ENCODE measurements around the gene ATP9B. TPM values are rescaled to one million over a fixed set of nuclear protein-coding genes. Genes with fewer than 3 reads are reported as not detected.

The ATP9B gene
- total RNA-seq, 2 donors from 2014 or later, result 22.5 to 72.9 TPM

GRCh38 chr18:79139206-79139605 lies 70.0 kb downstream of the ATP9B start:
- DNase-seq (ENCODE audit: low spot score), result no peak
- Histone ChIP-seq H3K4me3 (no peak overlapping the region), H3K36me3 (peaks cover 4% of the 10 kb centered on the region), H3K27ac (no peak overlapping the region), H3K9me3 (no peaks in the 10 kb centered on the region), H3K27me3 (replicated peaks; ENCODE audit: insufficient read depth) (no peaks in the 10 kb centered on the region), H3K4me1 (ENCODE audit: control insufficient read depth in 1 of 2, low read depth in 2 of 2) (no peaks in the 10 kb centered on the region)
- TF ChIP-seq CTCF (IDR thresholded peaks at IDR 0.05), result no peak
- ATAC-seq (ENCODE audit: insufficient number of reproducible peaks, low FRiP score, low read depth), result no peak

DNA sequence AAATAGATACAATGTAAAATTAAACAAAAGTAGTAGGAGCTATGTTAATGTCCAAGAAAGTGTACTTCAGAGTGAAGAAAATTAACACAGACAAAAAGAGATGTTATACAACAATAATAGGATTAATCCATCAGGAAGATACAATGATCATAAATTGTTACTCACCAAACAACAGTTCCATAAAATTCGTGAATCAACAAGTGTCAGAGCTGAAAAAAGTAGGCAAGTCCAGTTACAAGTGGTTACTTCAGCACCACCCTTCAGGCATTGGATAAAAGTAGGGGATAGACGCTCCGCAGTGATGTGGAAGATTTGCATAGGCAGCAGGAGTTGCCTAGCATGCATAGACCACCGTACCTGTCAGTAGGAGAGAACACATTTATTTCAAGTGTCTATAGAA lies 77.8 kb downstream of the ATP9B start:
- Histone ChIP-seq H3K4me3 (no peak overlapping the region), H3K36me3 (peaks cover 7% of the 10 kb centered on the region), H3K9me3 (no peaks in the 10 kb centered on the region), H3K27ac (no peak overlapping the region), H3K4me1 (ENCODE audit: control insufficient read depth in 1 of 2, low read depth in 2 of 2) (no peaks in the 10 kb centered on the region), H3K27me3 (replicated peaks; ENCODE audit: insufficient read depth) (no peaks in the 10 kb centered on the region)
- no peak for TF ChIP-seq CTCF (IDR thresholded peaks at IDR 0.05)
- ATAC-seq (ENCODE audit: insufficient number of reproducible peaks, low FRiP score, low read depth), result no peak
- DNase-seq (ENCODE audit: low spot score), result no peak

DNA sequence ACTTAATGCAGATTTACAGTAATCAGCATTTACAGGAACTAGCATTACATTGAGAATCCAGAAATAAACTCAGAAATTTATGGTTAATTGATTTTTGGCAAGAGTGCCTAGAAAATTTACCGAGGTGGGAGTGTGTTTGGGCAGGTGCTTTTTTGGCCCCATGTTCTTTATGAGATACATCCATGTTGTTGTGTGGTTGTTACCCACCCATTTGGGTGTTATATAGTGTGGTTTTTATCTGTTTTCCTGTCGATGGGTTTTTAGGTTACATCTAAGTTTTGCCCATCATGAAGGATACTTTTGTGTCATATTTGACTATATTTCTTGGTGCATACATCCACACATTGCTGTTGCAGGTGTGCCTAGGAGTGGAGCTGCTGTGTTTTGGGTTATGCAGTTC lies 82.0 kb downstream of the ATP9B start:
- no peak for ATAC-seq (ENCODE audit: insufficient number of reproducible peaks, low FRiP score, low read depth)
- no peaks in the 10 kb centered on the region for H3K9me3 ChIP-seq
- no peaks in the 10 kb centered on the region for H3K27me3 ChIP-seq (replicated peaks; ENCODE audit: insufficient read depth)
- no peak for DNase-seq (ENCODE audit: low spot score)
- no peak for TF ChIP-seq CTCF (IDR thresholded peaks at IDR 0.05)
- H3K4me1 ChIP-seq (ENCODE audit: control insufficient read depth in 1 of 2, low read depth in 2 of 2), result no peaks in the 10 kb centered on the region
- H3K4me3 ChIP-seq, result no peak overlapping the region
- peaks cover 1% of the 10 kb centered on the region for H3K36me3 ChIP-seq
- H3K27ac ChIP-seq, result no peak overlapping the region

DNA sequence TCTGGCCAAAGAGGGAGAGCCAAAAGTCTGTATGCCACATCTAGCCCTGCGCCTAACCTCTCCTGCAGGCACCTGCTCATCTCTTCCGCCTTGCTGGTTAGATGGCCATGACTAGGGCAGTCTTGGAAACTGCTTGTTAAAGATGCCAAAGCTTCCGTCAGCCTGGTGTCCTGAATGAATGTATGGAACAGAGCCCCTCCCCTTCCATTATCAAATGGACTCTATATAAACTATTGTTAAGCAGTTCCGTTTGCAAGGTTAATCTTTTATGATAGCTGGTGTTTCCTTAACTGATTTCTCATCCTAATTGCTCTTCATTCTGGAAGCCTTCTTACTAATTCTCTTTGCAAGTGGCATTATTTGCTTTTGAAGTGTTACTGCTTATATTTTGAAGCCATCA lies 87.1 kb downstream of the ATP9B start:
- Histone ChIP-seq H3K27ac (no peak overlapping the region), H3K36me3 (peaks cover 3% of the 10 kb centered on the region), H3K27me3 (replicated peaks; ENCODE audit: insufficient read depth) (no peaks in the 10 kb centered on the region), H3K4me1 (ENCODE audit: control insufficient read depth in 1 of 2, low read depth in 2 of 2) (peaks cover 0 to 5% of the 10 kb centered on the region in 2 donors), H3K4me3 (no peak overlapping the region), H3K9me3 (no peaks in the 10 kb centered on the region)
- no peak for TF ChIP-seq CTCF (IDR thresholded peaks at IDR 0.05)
- DNase-seq (ENCODE audit: low spot score) (no peak), ATAC-seq (ENCODE audit: insufficient number of reproducible peaks, low FRiP score, low read depth) (no peak)

GRCh38 chr18:79164706-79165105 lies 95.5 kb downstream of the ATP9B start:
- TF ChIP-seq CTCF (IDR thresholded peaks at IDR 0.05), result no peak
- H3K27ac ChIP-seq, result no peak overlapping the region
- H3K36me3 ChIP-seq, result peaks cover 6% of the 10 kb centered on the region
- peaks cover 2 to 4% of the 10 kb centered on the region in 2 donors for H3K4me1 ChIP-seq (ENCODE audit: control insufficient read depth in 1 of 2, low read depth in 2 of 2)
- ATAC-seq (ENCODE audit: insufficient number of reproducible peaks, low FRiP score, low read depth) (no peak), DNase-seq (ENCODE audit: low spot score) (no peak)
- no peak overlapping the region for H3K4me3 ChIP-seq
- H3K9me3 ChIP-seq, result no peaks in the 10 kb centered on the region
- H3K27me3 ChIP-seq (replicated peaks; ENCODE audit: insufficient read depth), result no peaks in the 10 kb centered on the region

Data from thoracic aorta (tissue), 2 donors.